ENCODE data around the gene SHTN1.

DNA sequence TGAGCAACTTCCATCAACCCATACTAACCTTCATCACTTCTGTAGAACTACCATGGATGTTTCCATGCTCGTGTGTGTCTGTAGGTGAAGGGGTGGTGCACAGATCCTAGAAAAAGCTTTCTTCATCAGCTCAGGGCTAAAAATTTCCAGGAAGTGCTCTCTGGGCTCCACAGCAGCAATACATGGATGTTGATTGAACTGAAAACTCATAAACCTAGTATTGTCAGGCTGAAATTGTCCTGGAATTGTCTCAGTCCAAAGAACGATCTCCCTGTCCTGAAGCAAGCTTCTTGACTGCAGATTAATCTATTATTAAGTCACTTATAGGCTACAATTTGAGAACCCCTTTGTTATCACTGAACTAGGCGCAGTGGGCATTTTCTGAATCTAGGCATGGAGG, 115.9 kb downstream of the SHTN1 start:
- TF ChIP-seq, protein P1, sequence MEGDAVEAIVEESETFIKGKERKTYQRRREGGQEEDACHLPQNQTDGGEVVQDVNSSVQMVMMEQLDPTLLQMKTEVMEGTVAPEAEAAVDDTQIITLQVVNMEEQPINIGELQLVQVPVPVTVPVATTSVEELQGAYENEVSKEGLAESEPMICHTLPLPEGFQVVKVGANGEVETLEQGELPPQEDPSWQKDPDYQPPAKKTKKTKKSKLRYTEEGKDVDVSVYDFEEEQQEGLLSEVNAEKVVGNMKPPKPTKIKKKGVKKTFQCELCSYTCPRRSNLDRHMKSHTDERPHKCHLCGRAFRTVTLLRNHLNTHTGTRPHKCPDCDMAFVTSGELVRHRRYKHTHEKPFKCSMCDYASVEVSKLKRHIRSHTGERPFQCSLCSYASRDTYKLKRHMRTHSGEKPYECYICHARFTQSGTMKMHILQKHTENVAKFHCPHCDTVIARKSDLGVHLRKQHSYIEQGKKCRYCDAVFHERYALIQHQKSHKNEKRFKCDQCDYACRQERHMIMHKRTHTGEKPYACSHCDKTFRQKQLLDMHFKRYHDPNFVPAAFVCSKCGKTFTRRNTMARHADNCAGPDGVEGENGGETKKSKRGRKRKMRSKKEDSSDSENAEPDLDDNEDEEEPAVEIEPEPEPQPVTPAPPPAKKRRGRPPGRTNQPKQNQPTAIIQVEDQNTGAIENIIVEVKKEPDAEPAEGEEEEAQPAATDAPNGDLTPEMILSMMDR (IDR thresholded peaks at IDR 0.05) = no peak
- TF ChIP-seq POLR2AphosphoS5 (IDR thresholded peaks at IDR 0.05) (no peak), POLR2A (IDR thresholded peaks at IDR 0.05) (no peak)
